NCI-H526 (cell line): ENCODE measurements around the gene SLC25A17.
"Not testable (repeated sequence)": the region's sequence is repeated elsewhere in the genome, so short reads cannot be mapped to it uniquely, and the experiment has no call there.

Source experiments
- DNase-seq, 2 experiments: peaks; one replicate each; lab custom pipeline; 2025; lab: John Stamatoyannopoulos, UW

SLC25A17 gene

DNA sequence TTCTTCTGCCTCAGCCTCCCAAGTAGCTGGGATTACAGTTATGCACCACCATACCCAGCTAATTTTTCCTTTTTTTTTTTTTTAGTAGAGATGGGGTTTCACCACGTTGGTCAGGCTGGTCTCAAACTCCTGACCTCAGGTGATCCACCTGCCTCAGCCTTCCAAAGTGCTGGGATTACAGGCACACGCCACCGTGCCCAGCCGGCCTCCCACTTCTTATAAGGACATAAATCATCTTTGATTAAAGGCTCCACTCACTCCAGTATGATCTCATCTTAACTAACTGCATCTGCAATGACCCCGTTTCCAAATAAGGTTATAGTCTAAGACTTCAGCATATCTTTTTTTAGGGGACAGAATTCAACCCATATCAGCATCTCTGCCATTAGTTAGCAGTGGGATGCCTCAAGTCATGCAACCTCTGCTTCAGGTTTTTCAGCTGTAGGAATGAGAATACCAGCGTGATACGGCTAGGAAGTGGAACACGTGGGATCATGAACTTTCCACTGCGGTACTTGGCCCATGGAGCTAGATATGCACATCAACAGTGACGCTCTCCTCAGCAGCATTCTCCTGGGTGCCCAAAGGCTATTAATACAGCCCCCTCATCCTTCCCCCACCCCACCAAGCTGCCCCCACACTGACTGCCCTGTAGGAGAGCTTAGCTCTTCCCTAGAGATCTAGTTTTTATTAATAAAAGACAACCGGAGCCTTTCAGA lies 98.4 kb downstream of the SLC25A17 start:
- DNase-seq, result no peak

DNA sequence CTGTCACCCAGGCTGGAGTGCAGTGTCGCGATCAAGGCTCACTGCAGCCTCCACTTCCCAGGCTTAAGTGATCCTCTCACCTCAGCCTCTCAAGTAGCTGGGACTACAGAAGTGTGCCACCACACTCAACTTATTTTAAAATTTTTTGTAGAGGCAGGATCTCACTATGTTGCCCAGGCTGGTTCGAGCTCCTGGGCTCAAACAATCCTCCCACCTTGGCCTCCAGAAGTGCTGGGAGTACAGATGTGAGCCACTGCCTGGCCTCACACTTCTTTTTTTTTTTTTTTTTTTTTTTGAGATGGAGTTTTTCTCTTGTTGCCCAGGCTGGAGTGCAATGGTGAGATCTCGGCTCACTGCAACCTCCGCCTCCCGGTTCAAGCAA lies 99.0 kb downstream of the SLC25A17 start:
- not testable (repeated sequence) for DNase-seq
